WTC11 (cell line): Measurements from ENCODE around the gene CFAP299.

Experiments used
- TF ChIP-seq, protein P1 (sequence below): fragments of 200-600 bp; IDR thresholded peaks from 2 replicates; pipeline ENCODE4 v1.8.0; 2022; ENCODE audit warnings: antibody characterized with exemption
- TF ChIP-seq, protein P2 (sequence below): sonication (generic); formaldehyde crosslinking; IDR thresholded peaks from 2 replicates; pipeline ENCODE4 v1.8.0; 2022; ENCODE audit warnings: mild to moderate bottlenecking, missing genetic modification reagents

DNA sequence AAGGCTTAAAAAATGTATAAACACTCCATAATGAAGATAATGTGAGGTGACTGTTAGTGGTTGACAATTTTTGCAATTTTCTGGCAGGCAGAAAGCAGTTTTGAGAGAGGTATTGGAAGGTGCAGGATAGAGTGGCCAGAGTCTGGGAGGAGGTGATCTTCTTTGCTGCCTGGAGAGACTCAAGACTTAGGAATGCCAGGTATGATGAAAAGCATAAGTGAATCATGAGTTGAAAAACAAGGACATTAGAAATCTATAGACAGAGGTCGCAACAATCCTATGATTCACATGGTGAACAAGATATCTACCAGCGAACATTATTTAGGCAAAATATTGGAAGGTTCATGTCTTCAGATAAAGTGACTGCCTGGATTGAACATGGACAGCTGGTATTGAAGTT is 118.5 kb downstream of the CFAP299 start:
- TF ChIP-seq, protein P1, sequence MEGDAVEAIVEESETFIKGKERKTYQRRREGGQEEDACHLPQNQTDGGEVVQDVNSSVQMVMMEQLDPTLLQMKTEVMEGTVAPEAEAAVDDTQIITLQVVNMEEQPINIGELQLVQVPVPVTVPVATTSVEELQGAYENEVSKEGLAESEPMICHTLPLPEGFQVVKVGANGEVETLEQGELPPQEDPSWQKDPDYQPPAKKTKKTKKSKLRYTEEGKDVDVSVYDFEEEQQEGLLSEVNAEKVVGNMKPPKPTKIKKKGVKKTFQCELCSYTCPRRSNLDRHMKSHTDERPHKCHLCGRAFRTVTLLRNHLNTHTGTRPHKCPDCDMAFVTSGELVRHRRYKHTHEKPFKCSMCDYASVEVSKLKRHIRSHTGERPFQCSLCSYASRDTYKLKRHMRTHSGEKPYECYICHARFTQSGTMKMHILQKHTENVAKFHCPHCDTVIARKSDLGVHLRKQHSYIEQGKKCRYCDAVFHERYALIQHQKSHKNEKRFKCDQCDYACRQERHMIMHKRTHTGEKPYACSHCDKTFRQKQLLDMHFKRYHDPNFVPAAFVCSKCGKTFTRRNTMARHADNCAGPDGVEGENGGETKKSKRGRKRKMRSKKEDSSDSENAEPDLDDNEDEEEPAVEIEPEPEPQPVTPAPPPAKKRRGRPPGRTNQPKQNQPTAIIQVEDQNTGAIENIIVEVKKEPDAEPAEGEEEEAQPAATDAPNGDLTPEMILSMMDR = no peak
- TF ChIP-seq, protein P2, sequence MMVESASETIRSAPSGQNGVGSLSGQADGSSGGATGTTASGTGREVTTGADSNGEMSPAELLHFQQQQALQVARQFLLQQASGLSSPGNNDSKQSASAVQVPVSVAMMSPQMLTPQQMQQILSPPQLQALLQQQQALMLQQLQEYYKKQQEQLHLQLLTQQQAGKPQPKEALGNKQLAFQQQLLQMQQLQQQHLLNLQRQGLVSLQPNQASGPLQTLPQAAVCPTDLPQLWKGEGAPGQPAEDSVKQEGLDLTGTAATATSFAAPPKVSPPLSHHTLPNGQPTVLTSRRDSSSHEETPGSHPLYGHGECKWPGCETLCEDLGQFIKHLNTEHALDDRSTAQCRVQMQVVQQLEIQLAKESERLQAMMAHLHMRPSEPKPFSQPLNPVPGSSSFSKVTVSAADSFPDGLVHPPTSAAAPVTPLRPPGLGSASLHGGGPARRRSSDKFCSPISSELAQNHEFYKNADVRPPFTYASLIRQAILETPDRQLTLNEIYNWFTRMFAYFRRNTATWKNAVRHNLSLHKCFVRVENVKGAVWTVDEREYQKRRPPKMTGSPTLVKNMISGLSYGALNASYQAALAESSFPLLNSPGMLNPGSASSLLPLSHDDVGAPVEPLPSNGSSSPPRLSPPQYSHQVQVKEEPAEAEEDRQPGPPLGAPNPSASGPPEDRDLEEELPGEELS = no peak
